SK-N-SH treated with all-trans-retinoic acid at 6 μM for 48 hours (cell line): ENCODE results near the gene GSAP.

ENCODE experiments used
- ATAC-seq: fragments of 200-7000 bp; cut with Tn5 transposase; 3 replicates; pipeline ENCODE4 v1.9.1; 2020; ENCODE audit warnings: mild to moderate bottlenecking, moderate library complexity
- ARNTL ChIP-seq: fragments of 450-650 bp; formaldehyde crosslinking; IDR thresholded peaks from 2 replicates; pipeline ENCODE4 v1.5.0; 2020; ENCODE audit warnings: low read depth, mild to moderate bottlenecking, moderate library complexity, borderline replicate concordance
- BACH2 ChIP-seq: fragments of 250-450 bp; sonication (Bioruptor Pico); IDR thresholded peaks from 2 replicates; pipeline ENCODE4 v1.9.0; 2021; ENCODE audit warnings: mild to moderate bottlenecking, borderline replicate concordance
- CSDC2 ChIP-seq: fragments of 250-450 bp; sonication (Bioruptor Pico); IDR thresholded peaks from 2 replicates; pipeline ENCODE4 v1.5.0; 2020; ENCODE audit warnings: mild to moderate bottlenecking, moderate library complexity
- OSR1 ChIP-seq: fragments of 250-450 bp; sonication (Bioruptor Pico); IDR thresholded peaks from 2 replicates; pipeline ENCODE4 v1.8.0; 2022; ENCODE audit warnings: moderate library complexity, mild to moderate bottlenecking, inconsistent platforms
- PPARA ChIP-seq: fragments of 250-450 bp; sonication (Bioruptor Pico); IDR thresholded peaks from 2 replicates; pipeline ENCODE4 v1.5.0; 2020; ENCODE audit warnings: mild to moderate bottlenecking, borderline replicate concordance
- RARB ChIP-seq: fragments of 250-450 bp; sonication (Bioruptor Pico); IDR thresholded peaks from 2 replicates; pipeline ENCODE4 v1.8.0; 2021; ENCODE audit warnings: mild to moderate bottlenecking, moderate library complexity
- TCF4 ChIP-seq: fragments of 250-450 bp; sonication (Bioruptor Pico); IDR thresholded peaks from 2 replicates; pipeline ENCODE4 v1.8.0; 2021; ENCODE audit warnings: mild to moderate bottlenecking, moderate library complexity, borderline replicate concordance
- TOX ChIP-seq: fragments of 250-450 bp; sonication (Bioruptor Pico); IDR thresholded peaks from 2 replicates; pipeline ENCODE4 v1.8.0; 2021; ENCODE audit warnings: mild to moderate bottlenecking, moderate library complexity, borderline replicate concordance
- ZC3H10 ChIP-seq: fragments of 250-450 bp; sonication (Bioruptor Pico); IDR thresholded peaks from 2 replicates; pipeline ENCODE4 v1.5.1; 2021; ENCODE audit warnings: mild to moderate bottlenecking, moderate library complexity
- ZFP30 ChIP-seq: fragments of 450-650 bp; formaldehyde crosslinking; IDR thresholded peaks from 2 replicates; pipeline ENCODE4 v1.5.0; 2022; ENCODE audit warnings: mild to moderate bottlenecking, moderate library complexity
- ZNF565 ChIP-seq: fragments of 450-650 bp; formaldehyde crosslinking; conservative IDR thresholded peaks from 2 replicates; pipeline ENCODE4 v1.5.0; 2020; ENCODE audit warnings: low read depth, mild to moderate bottlenecking, moderate library complexity
- ZNF70 ChIP-seq: fragments of 450-650 bp; formaldehyde crosslinking; IDR thresholded peaks from 2 replicates; pipeline ENCODE4 v1.5.0; 2020; ENCODE audit warnings: mild to moderate bottlenecking, moderate library complexity
- TF ChIP-seq, protein P1 (sequence below): fragments of 250-450 bp; sonication (Bioruptor Pico); IDR thresholded peaks from 2 replicates; pipeline ENCODE4 v1.5.1; 2020; ENCODE audit warnings: low read depth, mild to moderate bottlenecking, moderate library complexity
- TF ChIP-seq, protein P2 (sequence below): fragments of 250-450 bp; sonication (Bioruptor Pico); IDR thresholded peaks from 2 replicates; pipeline ENCODE4 v1.5.1; 2021; ENCODE audit warnings: mild to moderate bottlenecking, moderate library complexity
- TF ChIP-seq, protein P3 (sequence below): fragments of 250-450 bp; sonication (Bioruptor Pico); IDR thresholded peaks from 2 replicates; pipeline ENCODE4 v1.5.0; 2020; ENCODE audit warnings: mild to moderate bottlenecking, moderate library complexity
- TF ChIP-seq, protein P4 (sequence below): fragments of 250-450 bp; sonication (Bioruptor Pico); IDR thresholded peaks from 2 replicates; pipeline ENCODE4 v1.8.0; 2021; ENCODE audit warnings: low read depth, mild to moderate bottlenecking, moderate library complexity, borderline replicate concordance
- TF ChIP-seq, protein P5 (sequence below): fragments of 250-450 bp; sonication (Bioruptor Pico); IDR thresholded peaks from 2 replicates; pipeline ENCODE4 v1.8.0; 2020; ENCODE audit warnings: mild to moderate bottlenecking, moderate library complexity, borderline replicate concordance

Gene GSAP

DNA sequence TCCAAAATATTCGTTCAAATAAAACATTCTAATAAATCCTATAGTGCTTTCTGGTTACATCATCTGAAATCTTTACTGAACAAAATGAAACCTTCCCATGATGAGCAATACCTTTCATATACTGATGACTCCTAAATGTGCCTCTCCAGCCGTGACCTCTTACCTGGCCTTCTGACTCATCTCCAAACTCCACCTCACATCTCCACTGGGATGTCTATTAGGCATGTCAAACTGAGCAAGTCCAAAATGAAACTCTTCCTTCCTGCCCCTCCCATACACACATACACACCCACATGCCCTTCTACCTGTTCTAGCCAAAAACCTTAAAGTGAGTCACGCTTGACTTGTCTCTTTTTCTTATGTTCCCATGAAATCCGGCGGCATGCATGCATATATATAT is 22.9 kb downstream of the GSAP start:
- no peak for ATAC-seq
- TF ChIP-seq TOX (no peak), BACH2 (CRISPR knock-in tag) (no peak)
- TF ChIP-seq, protein P1, sequence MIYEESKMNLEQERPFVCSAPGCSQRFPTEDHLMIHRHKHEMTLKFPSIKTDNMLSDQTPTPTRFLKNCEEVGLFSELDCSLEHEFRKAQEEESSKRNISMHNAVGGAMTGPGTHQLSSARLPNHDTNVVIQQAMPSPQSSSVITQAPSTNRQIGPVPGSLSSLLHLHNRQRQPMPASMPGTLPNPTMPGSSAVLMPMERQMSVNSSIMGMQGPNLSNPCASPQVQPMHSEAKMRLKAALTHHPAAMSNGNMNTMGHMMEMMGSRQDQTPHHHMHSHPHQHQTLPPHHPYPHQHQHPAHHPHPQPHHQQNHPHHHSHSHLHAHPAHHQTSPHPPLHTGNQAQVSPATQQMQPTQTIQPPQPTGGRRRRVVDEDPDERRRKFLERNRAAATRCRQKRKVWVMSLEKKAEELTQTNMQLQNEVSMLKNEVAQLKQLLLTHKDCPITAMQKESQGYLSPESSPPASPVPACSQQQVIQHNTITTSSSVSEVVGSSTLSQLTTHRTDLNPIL (CRISPR knock-in tag): no peak

DNA sequence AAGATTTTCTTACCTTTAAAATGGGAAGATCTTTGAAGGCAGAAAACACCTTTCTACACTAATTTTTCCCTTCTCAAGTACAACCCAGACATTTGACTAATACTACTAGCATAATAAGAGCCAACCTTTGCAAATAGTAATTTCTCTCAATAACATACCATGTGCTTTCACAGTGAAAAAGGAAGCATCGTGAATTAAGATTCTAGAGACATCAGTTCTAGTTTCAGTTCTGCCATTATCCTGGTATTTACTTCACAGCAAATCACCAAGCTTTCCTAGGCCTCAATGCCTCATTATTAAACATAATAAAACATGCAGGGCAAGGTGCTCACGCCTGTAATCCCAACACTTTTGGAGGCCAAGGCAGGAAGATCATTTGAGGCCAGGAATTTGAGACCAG is 24.9 kb downstream of the GSAP start:
- no peak for TF ChIP-seq ZNF70 (CRISPR knock-in tag)
- TF ChIP-seq, protein P2, sequence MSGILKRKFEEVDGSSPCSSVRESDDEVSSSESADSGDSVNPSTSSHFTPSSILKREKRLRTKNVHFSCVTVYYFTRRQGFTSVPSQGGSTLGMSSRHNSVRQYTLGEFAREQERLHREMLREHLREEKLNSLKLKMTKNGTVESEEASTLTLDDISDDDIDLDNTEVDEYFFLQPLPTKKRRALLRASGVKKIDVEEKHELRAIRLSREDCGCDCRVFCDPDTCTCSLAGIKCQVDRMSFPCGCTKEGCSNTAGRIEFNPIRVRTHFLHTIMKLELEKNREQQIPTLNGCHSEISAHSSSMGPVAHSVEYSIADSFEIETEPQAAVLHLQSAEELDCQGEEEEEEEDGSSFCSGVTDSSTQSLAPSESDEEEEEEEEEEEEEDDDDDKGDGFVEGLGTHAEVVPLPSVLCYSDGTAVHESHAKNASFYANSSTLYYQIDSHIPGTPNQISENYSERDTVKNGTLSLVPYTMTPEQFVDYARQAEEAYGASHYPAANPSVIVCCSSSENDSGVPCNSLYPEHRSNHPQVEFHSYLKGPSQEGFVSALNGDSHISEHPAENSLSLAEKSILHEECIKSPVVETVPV (CRISPR knock-in tag): no peak
- no peak for TF ChIP-seq BACH2 (CRISPR knock-in tag)
- TF ChIP-seq, protein P3, sequence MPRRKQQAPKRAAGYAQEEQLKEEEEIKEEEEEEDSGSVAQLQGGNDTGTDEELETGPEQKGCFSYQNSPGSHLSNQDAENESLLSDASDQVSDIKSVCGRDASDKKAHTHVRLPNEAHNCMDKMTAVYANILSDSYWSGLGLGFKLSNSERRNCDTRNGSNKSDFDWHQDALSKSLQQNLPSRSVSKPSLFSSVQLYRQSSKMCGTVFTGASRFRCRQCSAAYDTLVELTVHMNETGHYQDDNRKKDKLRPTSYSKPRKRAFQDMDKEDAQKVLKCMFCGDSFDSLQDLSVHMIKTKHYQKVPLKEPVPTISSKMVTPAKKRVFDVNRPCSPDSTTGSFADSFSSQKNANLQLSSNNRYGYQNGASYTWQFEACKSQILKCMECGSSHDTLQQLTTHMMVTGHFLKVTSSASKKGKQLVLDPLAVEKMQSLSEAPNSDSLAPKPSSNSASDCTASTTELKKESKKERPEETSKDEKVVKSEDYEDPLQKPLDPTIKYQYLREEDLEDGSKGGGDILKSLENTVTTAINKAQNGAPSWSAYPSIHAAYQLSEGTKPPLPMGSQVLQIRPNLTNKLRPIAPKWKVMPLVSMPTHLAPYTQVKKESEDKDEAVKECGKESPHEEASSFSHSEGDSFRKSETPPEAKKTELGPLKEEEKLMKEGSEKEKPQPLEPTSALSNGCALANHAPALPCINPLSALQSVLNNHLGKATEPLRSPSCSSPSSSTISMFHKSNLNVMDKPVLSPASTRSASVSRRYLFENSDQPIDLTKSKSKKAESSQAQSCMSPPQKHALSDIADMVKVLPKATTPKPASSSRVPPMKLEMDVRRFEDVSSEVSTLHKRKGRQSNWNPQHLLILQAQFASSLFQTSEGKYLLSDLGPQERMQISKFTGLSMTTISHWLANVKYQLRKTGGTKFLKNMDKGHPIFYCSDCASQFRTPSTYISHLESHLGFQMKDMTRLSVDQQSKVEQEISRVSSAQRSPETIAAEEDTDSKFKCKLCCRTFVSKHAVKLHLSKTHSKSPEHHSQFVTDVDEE (CRISPR knock-in tag): no peak
- no peak for TF ChIP-seq PPARA (CRISPR knock-in tag)
- TF ChIP-seq TCF4 (CRISPR knock-in tag): no peak
- no peak for TF ChIP-seq ARNTL
- TF ChIP-seq, protein P1 (CRISPR knock-in tag): no peak
- TF ChIP-seq ZNF565 (CRISPR knock-in tag): no peak
- TF ChIP-seq CSDC2 (CRISPR knock-in tag): no peak
- TF ChIP-seq OSR1 (CRISPR knock-in tag): no peak
- TF ChIP-seq RARB: no peak
- no peak for TF ChIP-seq TOX
- TF ChIP-seq, all 23 proteins: peak for 0
- ATAC-seq: no peak

DNA sequence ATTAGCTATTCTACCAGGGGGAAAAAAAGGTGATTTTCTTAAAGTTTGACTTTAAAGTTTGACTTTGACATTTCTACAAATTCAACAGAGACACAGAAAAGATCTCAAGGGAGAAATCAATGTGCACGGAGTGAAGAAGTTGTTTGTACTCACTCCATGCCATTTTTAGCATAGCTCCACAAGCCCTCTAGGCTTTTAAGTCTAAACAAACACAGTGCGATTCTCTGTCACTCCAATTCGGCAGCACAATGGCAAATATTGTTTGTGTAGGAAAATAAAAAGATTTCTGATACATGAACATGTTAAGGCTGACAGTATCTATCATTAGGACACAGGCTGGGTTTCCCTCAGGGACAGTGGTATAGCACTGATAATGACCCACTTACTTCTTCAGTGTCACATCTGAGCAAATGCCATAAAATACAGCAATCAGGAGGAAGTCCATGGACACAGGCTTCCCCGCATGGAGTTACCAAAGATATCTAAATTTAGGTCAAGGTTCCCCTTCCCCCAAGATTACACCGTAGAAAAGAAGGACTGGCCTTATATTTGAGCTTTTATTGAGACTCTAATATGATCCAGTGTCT is 28.0 kb downstream of the GSAP start:
- TF ChIP-seq, protein P4, sequence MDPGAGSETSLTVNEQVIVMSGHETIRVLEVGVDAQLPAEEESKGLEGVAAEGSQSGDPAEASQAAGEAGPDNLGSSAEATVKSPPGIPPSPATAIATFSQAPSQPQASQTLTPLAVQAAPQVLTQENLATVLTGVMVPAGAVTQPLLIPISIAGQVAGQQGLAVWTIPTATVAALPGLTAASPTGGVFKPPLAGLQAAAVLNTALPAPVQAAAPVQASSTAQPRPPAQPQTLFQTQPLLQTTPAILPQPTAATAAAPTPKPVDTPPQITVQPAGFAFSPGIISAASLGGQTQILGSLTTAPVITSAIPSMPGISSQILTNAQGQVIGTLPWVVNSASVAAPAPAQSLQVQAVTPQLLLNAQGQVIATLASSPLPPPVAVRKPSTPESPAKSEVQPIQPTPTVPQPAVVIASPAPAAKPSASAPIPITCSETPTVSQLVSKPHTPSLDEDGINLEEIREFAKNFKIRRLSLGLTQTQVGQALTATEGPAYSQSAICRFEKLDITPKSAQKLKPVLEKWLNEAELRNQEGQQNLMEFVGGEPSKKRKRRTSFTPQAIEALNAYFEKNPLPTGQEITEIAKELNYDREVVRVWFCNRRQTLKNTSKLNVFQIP (CRISPR knock-in tag): no peak
- TF ChIP-seq, all 23 proteins: peak for 0
- ATAC-seq: no peak

DNA sequence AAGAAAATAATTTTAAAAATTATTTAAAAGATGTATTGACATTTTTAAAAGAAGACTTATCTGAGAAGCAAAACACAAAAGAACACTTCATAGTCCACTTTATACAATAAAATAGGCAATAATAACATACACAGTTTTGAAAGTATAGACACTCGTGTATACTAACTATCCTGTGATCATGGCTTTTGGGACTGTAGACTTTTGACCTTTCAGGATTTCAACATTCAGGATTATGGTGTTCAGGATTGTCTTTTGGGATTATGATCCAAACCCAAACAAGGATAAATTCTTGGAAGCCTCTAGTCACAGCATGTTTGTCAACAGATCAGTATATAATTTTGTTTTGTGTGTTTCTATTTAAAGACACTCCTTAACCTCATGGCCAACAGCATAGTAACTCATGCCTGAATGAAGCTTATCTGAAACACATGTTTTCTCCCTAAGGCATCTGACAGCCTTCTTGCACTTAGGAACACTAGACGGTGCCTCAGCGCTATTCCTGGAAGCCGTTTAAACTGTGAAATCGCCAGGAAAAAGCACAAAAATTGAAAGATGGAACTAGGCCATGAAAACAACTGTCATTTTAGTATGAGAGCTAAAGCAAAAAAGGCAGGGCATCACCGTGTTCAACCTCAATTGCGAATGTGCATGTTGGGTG is 29.9 kb downstream of the GSAP start:
- ATAC-seq: no peak
- no peak for TF ChIP-seq TCF4 (CRISPR knock-in tag)
- no peak for TF ChIP-seq ZFP30
- TF ChIP-seq CSDC2 (CRISPR knock-in tag): no peak
- TF ChIP-seq, protein P2 (CRISPR knock-in tag): no peak
- no peak for TF ChIP-seq BACH2 (CRISPR knock-in tag)
- TF ChIP-seq, protein P5, sequence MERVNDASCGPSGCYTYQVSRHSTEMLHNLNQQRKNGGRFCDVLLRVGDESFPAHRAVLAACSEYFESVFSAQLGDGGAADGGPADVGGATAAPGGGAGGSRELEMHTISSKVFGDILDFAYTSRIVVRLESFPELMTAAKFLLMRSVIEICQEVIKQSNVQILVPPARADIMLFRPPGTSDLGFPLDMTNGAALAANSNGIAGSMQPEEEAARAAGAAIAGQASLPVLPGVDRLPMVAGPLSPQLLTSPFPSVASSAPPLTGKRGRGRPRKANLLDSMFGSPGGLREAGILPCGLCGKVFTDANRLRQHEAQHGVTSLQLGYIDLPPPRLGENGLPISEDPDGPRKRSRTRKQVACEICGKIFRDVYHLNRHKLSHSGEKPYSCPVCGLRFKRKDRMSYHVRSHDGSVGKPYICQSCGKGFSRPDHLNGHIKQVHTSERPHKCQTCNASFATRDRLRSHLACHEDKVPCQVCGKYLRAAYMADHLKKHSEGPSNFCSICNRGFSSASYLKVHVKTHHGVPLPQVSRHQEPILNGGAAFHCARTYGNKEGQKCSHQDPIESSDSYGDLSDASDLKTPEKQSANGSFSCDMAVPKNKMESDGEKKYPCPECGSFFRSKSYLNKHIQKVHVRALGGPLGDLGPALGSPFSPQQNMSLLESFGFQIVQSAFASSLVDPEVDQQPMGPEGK (CRISPR knock-in tag): no peak
- no peak for TF ChIP-seq PPARA (CRISPR knock-in tag)
- TF ChIP-seq, protein P1 (CRISPR knock-in tag): no peak
- no peak for TF ChIP-seq ZC3H10 (CRISPR knock-in tag)
- TF ChIP-seq, protein P4 (CRISPR knock-in tag): no peak
- TF ChIP-seq OSR1 (CRISPR knock-in tag): no peak
- no peak for TF ChIP-seq ARNTL
